ENCODE data around the gene CFAP157. TPM values are rescaled to one million over a fixed set of nuclear protein-coding genes. Genes with fewer than 3 reads are reported as not detected.

CFAP157 gene
- polyA plus RNA-seq, 1 of the 3 experiments (the other 2 are of a cell fraction) = 0.25 TPM

GRCh38 chr9:127723444-127723843 lies 16.7 kb downstream of the CFAP157 start:
- POLR2A ChIA-PET = interaction anchor here (0.6 kb wide), 1 partner anchor 144 kb away, joined by 4 read pairs; no protein-coding TSS in a partner anchor

GRCh38 chr9:127724012-127724411 lies 17.2 kb downstream of the CFAP157 start:
- no peak for DNase-seq
- Histone ChIP-seq H3K79me2 (ENCODE audit: insufficient read depth) (no peaks in the 10 kb centered on the region), H3K27ac (ENCODE audit: low read depth in 2 of 2, low read length in 1 of 2) (no peak overlapping the region), H3K4me1 (ENCODE audit: control insufficient read depth in 1 of 2, insufficient read depth in 2 of 2, low read depth in 1 of 2, low read length in 1 of 2) (peaks cover 0 to 8% of the 10 kb centered on the region in 2 experiments; a peak in 1 of 4 replicates), H3K4me2 (no peak overlapping the region), H3K4me3 (ENCODE audit: low read depth in 2 of 2, low read length in 1 of 2) (no peak overlapping the region), H3K27me3 (ENCODE audit: insufficient read depth) (no peaks in the 10 kb centered on the region), H3K36me3 (replicated peaks in 1 of 2; ENCODE audit: control insufficient read depth in 1 of 2, insufficient read depth in 2 of 2, low read length in 1 of 2) (no peaks in the 10 kb centered on the region), H3F3A (replicated peaks; ENCODE audit: insufficient read depth) (peaks cover 3% of the 10 kb centered on the region), H3K9me3 (no peaks in the 10 kb centered on the region), H3K9ac (no peak overlapping the region), H3K9me2 (no peaks in the 10 kb centered on the region), H2AFZ (ENCODE audit: low read depth) (no peak overlapping the region), H4K20me1 (ENCODE audit: insufficient read depth) (no peaks in the 10 kb centered on the region)
- CTCF ChIA-PET = interaction anchor here (1.0 to 1.4 kb wide), 3 partner anchors 8 to 135 kb away, joined by 3 to 5 read pairs (median 3); partner anchors contain the start of genes PTRH1, TOR2A and TTC16
- 74% methylated on average over 11 of the region's 23 CpGs for WGBS (ENCODE audit: low lambda C conversion rate)
- TF ChIP-seq TAF1 (IDR thresholded peaks at IDR 0.05; ENCODE audit: borderline replicate concordance, low read depth, low read length) = no peak
- TF ChIP-seq GATA2 (CRISPR knock-in tag; IDR thresholded peaks at IDR 0.05) = no peak
- TF ChIP-seq, protein P1, sequence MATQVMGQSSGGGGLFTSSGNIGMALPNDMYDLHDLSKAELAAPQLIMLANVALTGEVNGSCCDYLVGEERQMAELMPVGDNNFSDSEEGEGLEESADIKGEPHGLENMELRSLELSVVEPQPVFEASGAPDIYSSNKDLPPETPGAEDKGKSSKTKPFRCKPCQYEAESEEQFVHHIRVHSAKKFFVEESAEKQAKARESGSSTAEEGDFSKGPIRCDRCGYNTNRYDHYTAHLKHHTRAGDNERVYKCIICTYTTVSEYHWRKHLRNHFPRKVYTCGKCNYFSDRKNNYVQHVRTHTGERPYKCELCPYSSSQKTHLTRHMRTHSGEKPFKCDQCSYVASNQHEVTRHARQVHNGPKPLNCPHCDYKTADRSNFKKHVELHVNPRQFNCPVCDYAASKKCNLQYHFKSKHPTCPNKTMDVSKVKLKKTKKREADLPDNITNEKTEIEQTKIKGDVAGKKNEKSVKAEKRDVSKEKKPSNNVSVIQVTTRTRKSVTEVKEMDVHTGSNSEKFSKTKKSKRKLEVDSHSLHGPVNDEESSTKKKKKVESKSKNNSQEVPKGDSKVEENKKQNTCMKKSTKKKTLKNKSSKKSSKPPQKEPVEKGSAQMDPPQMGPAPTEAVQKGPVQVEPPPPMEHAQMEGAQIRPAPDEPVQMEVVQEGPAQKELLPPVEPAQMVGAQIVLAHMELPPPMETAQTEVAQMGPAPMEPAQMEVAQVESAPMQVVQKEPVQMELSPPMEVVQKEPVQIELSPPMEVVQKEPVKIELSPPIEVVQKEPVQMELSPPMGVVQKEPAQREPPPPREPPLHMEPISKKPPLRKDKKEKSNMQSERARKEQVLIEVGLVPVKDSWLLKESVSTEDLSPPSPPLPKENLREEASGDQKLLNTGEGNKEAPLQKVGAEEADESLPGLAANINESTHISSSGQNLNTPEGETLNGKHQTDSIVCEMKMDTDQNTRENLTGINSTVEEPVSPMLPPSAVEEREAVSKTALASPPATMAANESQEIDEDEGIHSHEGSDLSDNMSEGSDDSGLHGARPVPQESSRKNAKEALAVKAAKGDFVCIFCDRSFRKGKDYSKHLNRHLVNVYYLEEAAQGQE (IDR thresholded peaks at IDR 0.05; ENCODE audit: low read depth, low read length) = no peak
- no peak for TF ChIP-seq EZH2phosphoT487 (IDR thresholded peaks at IDR 0.05; ENCODE audit: borderline replicate concordance, low read depth)
- TF ChIP-seq USF2 (IDR thresholded peaks at IDR 0.05; ENCODE audit: borderline replicate concordance, low read depth, low read length) = no peak
- POLR2A ChIA-PET = interaction anchor here (0.6 kb wide), 1 partner anchor 143 kb away, joined by 4 read pairs; no protein-coding TSS in a partner anchor

More at GRCh38 chr9:127723444-127723843, 16.7 kb downstream of the CFAP157 start:
- H3K27me3 ChIP-seq (ENCODE audit: insufficient read depth) = no peaks in the 10 kb centered on the region
- H3K4me1 ChIP-seq (ENCODE audit: control insufficient read depth in 1 of 2, insufficient read depth in 2 of 2, low read depth in 1 of 2, low read length in 1 of 2) = peaks cover 0 to 8% of the 10 kb centered on the region in 2 experiments; a peak in 1 of 4 replicates
- CTCF ChIA-PET = interaction anchor here (1.1 to 2.4 kb wide), 3 partner anchors 11 to 134 kb away, joined by 3 to 17 read pairs (median 3); partner anchors contain the start of gene TOR2A
- no peaks in the 10 kb centered on the region for H4K20me1 ChIP-seq (ENCODE audit: insufficient read depth)
- H3K4me3 ChIP-seq (ENCODE audit: low read depth in 2 of 2, low read length in 1 of 2) = no peak overlapping the region
- 81% methylated on average over 5 of the region's 5 CpGs for WGBS (ENCODE audit: low lambda C conversion rate)
- no peaks in the 10 kb centered on the region for H3K79me2 ChIP-seq (ENCODE audit: insufficient read depth)
- no peaks in the 10 kb centered on the region for H3K9me3 ChIP-seq
- H2AFZ ChIP-seq (ENCODE audit: low read depth) = no peak overlapping the region
- no peak for TF ChIP-seq GATA2 (CRISPR knock-in tag; IDR thresholded peaks at IDR 0.05)
- peak; percentile 31; the same call in 1 of the 2 replicates for TF ChIP-seq NFIC (IDR thresholded peaks at IDR 0.05; ENCODE audit: borderline replicate concordance)
- peaks cover 3% of the 10 kb centered on the region for H3F3A ChIP-seq (replicated peaks; ENCODE audit: insufficient read depth)
- no peaks in the 10 kb centered on the region for H3K36me3 ChIP-seq (replicated peaks in 1 of 2; ENCODE audit: control insufficient read depth in 1 of 2, insufficient read depth in 2 of 2, low read length in 1 of 2)
- no peak overlapping the region for H3K4me2 ChIP-seq
- no peak overlapping the region for H3K27ac ChIP-seq (ENCODE audit: low read depth in 2 of 2, low read length in 1 of 2)
- no peak overlapping the region for H3K9ac ChIP-seq
- no peak for DNase-seq
- H3K9me2 ChIP-seq = no peaks in the 10 kb centered on the region
